ENCODE measurements around the gene USP16.
A peak's percentile ranks its signal among the peaks of the same experiment; 100 is the strongest.
"Not testable (repeated sequence)": the region's sequence is repeated elsewhere in the genome, so short reads cannot be mapped to it uniquely, and the experiment has no call there.

USP16 gene

GRCh38 chr21:29024474-29025327 is at the start of gene USP16:
Gene USP16, plus strand, starts transcription at chr21:29024668. Its CDS starts 3,246 bp downstream, at chr21:29027914.
- peak; percentile 89 for DNase-seq

- no peak for DNase-seq
Measured at GRCh38 chr21:28975397-28975796, 49.1 kb upstream of the USP16 start.

- no peak for DNase-seq
Measured at GRCh38 chr21:28979092-28979491, 45.4 kb upstream of the USP16 start.

DNA sequence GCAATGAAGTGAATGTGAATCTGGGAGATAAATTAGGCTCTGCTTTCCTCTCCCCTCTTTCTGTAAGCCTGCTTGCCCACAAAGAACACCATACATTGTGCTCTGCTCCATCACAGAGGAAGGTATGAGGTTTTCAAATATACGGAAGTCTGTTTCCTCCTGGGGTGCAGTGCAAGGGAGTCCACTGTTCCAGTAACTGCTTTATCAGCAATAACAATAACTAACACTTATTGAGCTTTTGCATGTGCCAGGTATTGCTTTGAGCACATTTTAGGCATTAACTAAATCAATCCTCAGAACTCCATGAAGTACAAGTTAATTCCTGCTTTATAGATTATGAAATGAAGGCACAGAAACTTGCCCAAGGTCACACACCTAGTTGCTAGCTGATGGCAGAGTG is 41.8 kb upstream of the USP16 start:
- DNase-seq, result no peak

DNA sequence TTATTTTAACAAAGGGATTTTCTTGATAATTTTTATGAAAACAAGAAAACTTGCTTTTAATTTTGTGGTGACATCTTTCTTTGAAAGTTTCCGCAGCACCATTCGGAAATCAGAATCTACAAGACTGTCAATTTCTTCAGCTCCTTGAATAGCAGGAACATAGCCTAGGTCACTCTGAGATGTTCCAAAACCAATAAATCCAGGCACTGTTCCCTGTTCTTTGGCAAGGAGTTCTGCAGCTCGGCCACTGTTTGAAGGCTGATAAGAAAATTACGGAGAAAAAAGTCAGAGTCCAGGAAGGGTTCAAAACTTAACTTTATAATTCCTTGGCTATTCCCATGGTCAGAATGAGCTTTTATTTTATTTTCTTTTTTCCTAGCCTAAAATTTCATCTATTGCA is 37.8 kb upstream of the USP16 start:
- no peak for DNase-seq

DNA sequence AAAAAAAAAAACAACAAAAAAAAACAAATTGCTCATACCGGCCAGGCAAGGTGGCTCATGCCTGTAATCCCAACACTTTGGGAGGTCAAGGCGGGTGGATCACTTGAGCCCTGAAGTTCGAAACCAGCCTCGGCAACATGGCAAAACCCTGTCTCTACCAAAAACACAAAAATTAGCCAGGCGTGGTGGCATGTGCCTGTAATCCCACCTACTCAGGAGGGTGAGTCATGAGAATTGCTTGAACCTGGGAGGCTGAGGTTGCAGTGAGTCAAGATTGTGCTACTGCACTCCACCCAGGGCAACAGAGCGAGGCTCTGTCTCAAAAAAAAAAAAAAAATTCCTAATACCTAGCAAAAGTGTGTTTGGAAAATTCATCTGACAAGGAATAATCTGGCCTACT is 36.3 kb upstream of the USP16 start:
- not testable (repeated sequence) for DNase-seq

DNA sequence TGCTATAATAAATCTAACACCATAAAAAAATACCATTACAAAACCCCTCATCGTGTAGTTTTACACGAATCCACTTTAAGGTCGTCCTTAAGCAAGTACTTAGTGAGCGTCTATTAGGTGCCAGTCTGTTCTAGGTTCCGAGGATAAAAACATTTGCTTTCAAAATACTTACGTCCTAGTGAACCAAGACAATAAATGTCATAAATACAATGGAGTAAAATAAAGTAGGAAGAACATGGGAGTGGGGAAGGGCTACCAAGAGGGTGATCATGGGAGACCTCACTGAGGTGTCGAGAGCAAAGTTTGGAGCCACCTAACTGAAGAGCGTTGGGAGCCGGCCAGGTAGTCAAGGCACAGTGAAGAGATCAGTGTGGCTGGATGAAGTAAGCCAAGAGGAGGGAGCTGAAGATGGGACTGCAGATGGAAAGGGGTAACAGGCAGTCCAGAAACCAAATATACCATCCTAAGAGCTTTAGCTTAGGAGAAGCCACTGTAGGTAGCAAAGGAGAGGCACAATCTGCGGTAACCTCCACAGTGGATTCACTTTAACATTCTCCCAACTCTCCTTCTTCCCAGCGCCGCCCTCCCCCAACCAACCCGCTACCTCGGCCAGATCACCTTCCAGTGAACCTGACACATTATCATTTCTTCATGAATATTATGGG is 32.5 kb upstream of the USP16 start:
- no peak for DNase-seq

GRCh38 chr21:28992526-28993292 is 31.8 kb upstream of the USP16 start, which contains the start of gene LTN1:
Gene LTN1, minus strand, starts transcription at chr21:28992877. Its CDS starts 72 bp downstream, at chr21:28992805.
- DNase-seq, result peak; percentile 98

GRCh38 chr21:28993293-28993629 is 31.2 kb upstream of the USP16 start:
- no peak for DNase-seq

- DNase-seq, result peak; percentile 95
Measured at GRCh38 chr21:29002442-29003144, 21.9 kb upstream of the USP16 start.

GRCh38 chr21:29005696-29006095 is 18.8 kb upstream of the USP16 start:
- DNase-seq, result no peak

- no peak for DNase-seq
Measured at GRCh38 chr21:29007135-29007534, 17.3 kb upstream of the USP16 start.

DNA sequence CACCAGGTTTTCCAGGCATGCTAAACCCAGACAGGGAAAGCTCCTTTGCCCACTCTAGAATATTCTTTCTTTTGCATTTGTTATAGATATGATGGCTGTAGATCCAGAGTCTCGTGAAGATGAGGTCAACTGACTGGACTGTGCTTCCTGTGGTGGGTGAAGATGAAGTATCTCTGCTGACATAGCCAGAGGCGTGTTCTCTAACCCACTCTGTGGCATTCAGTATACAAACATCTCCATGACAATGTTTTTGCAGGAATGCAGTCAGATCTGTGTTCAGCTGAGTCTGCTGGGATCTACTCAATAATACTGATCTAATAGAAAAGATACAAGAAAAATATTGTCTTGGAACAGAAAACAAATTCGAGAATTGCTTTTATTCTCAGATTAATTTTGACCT is 16.7 kb upstream of the USP16 start:
- DNase-seq, result no peak

- DNase-seq, result no peak
Measured at GRCh38 chr21:29008367-29008766, 16.1 kb upstream of the USP16 start.

- DNase-seq, result not testable (repeated sequence)
Measured at GRCh38 chr21:29011236-29011635, 13.2 kb upstream of the USP16 start.

GRCh38 chr21:29017639-29018237 is 6.7 kb upstream of the USP16 start:
- no peak for DNase-seq

DNA sequence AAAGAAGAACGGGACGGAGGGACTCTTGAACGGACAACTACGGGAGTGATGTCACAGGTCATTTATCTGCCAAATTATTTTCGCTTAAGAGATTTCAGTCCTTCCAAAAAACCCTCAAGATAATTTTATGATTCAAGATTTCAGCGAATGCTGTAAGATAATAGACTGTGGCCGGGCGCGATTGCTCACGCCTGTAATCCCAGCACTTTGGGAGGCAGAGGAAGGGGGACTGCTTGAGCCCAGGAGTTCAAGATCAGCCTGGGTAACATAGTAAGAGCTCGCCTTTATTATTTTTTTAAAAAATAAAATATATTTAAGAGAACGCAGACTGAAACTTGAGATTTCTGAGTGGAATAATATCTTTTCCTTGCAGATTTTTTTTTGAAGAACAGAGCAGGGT is 5.9 kb upstream of the USP16 start:
- DNase-seq, result no peak

- DNase-seq, result no peak
Measured at GRCh38 chr21:29022166-29022565, 2.3 kb upstream of the USP16 start.

DNA sequence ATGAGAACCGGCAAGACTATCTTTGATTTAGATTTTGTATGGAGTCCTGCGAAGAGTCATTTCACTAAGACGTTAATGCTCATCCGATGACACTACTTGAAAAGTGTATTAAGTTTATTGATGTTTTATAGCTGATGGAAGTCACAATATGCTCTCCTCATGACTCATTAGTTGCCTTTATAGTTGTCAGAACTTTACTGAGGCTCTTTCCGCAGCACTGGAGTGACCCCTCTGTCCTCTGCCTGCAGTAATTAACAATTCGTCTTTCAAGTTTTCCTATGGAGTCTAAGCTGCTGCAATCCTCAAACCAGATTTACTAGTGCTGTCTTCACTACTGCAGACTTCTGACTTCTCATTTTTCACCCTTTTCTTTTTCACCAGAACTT is 853 bp downstream of the USP16 start:
- DNase-seq, result no peak

DNA sequence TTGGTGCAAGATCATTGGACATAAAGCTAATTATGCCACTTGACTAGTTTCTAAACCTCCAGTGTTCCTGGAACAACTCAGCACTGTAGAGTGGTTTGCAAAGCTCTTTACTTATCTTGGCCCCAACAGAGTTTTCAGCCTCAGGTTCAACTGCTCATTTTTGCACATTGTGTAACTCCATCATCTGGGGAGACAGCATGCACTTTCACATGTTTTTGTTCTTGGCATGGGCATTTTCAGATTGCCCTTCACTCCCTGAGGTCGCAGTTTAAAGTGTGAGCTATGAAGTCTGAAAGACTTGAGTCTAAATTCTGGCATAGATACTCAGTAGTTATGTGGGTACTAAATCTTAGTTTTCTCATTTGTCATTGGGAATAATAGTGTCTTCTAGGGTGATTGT is 5.1 kb downstream of the USP16 start:
- no peak for DNase-seq

DNA sequence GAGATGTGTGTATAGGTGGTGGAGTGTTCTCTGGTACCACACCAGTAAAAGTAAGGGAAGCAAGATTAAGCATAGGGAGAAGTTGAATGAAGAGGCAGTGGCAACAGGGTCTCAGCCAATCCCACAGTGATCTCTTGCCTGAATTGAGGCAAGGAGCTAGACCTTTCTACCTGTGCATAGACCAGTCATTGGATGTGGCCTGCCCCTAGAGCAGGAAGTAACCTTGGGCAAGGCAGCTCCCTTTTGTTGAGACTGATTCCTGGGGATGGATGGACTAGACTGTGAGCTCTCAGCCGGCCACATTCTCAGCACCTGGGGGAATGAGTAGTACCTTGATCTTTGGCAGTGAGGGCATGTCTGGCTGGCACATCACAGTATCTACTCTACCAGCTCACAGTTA is 6.4 kb downstream of the USP16 start:
- DNase-seq, result no peak

- DNase-seq, result no peak
Measured at GRCh38 chr21:29033301-29033700, 8.8 kb downstream of the USP16 start.

- no peak for DNase-seq
Measured at GRCh38 chr21:29033871-29034270, 9.4 kb downstream of the USP16 start.

All from activated CD4-positive, alpha-beta T cell treated with anti-CD3 and anti-CD28 coated beads, Interleukin-2, amount 50 U/mL, for 1 hour (primary cell).